SK-N-MC (cell line): ENCODE data around the gene GNLY.

Experiments
- EZH2 ChIP-seq: fragments of 200-600 bp; sonication (generic); IDR thresholded peaks from one replicate; pipeline ENCODE4 v1.6.1; 2017; ENCODE audit warnings: antibody characterized with exemption
- FOXP2 ChIP-seq: optimal IDR thresholded peaks from 2 replicates; pipeline ENCODE3; 2011; ENCODE audit warnings: mild to moderate bottlenecking, moderate library complexity; ENCODE audit not compliant: insufficient read depth; ENCODE audit errors: extremely low read length, control extremely low read depth
- POLR2AphosphoS5 ChIP-seq: IDR thresholded peaks from 2 replicates; pipeline ENCODE4 v1.6.1; 2012; ENCODE audit warnings: mild to moderate bottlenecking, low read depth, low read length, borderline replicate concordance

GRCh38 chr2:85650456-85650855, 43.7 kb upstream of the GNLY start:
- TF ChIP-seq POLR2AphosphoS5: no peak
- TF ChIP-seq EZH2: no peak
- TF ChIP-seq FOXP2: no peak
